Stimulated activated CD4-positive, alpha-beta T cell treated with anti-CD3 and anti-CD28 coated beads, Interleukin-1b, Interleukin-23, amount 100 ng/mL, for 1 hour (primary cell): ENCODE measurements around the gene RAB11FIP5.
"Not testable (repeated sequence)": the region's sequence is repeated elsewhere in the genome, so short reads cannot be mapped to it uniquely, and the experiment has no call there.

Experiments
- DNase-seq, 2 donors: peaks; one replicate each; pipeline ENCODE4 v3.0.0-alpha.2; 2020; ENCODE audit warnings: low read depth in 2 of 2

Gene RAB11FIP5

GRCh38 chr2:73112913-73113854 is at the start of gene RAB11FIP5:
Gene RAB11FIP5, minus strand, starts transcription at chr2:73112948. Its CDS starts 171 bp downstream, at chr2:73112777.
- peak; percentile 55 to 59 for DNase-seq

- no peak for DNase-seq
These were observed 43.9 kb upstream of the RAB11FIP5 start for GRCh38 chr2:73156539-73157124.

GRCh38 chr2:73142937-73143336 is 30.2 kb upstream of the RAB11FIP5 start:
- no peak for DNase-seq

- no peak for DNase-seq
These were observed 29.1 kb upstream of the RAB11FIP5 start for GRCh38 chr2:73141896-73142295.

- DNase-seq = no peak
These were observed 22.5 kb upstream of the RAB11FIP5 start for GRCh38 chr2:73135236-73135635.

- no peak for DNase-seq
These were observed 21.7 kb upstream of the RAB11FIP5 start for GRCh38 chr2:73134471-73134870.

GRCh38 chr2:73133566-73134197 is 20.9 kb upstream of the RAB11FIP5 start:
- DNase-seq = no peak

- DNase-seq = no peak
These were observed 19.1 kb upstream of the RAB11FIP5 start for GRCh38 chr2:73131807-73132206.

GRCh38 chr2:73130790-73131189 is 18.0 kb upstream of the RAB11FIP5 start:
- no peak for DNase-seq

GRCh38 chr2:73128841-73129535 is 16.2 kb upstream of the RAB11FIP5 start:
- DNase-seq = no peak

GRCh38 chr2:73122536-73122935 is 9.8 kb upstream of the RAB11FIP5 start:
- no peak for DNase-seq

GRCh38 chr2:73119611-73120239 is 7.0 kb upstream of the RAB11FIP5 start:
- DNase-seq = not testable (repeated sequence)

- no peak for DNase-seq
These were observed 4.7 kb upstream of the RAB11FIP5 start for GRCh38 chr2:73117441-73117840.

- no peak for DNase-seq
These were observed 3.6 kb upstream of the RAB11FIP5 start for GRCh38 chr2:73116182-73116960.

- no peak for DNase-seq
These were observed 1.6 kb upstream of the RAB11FIP5 start for GRCh38 chr2:73114273-73114867.

- DNase-seq = no peak
These were observed 479 bp downstream of the RAB11FIP5 start for GRCh38 chr2:73112026-73112912.

GRCh38 chr2:73111073-73112025 is 1.4 kb downstream of the RAB11FIP5 start:
- DNase-seq = no peak
